Measurements from ENCODE around the gene EGR1.

Gene EGR1

DNA sequence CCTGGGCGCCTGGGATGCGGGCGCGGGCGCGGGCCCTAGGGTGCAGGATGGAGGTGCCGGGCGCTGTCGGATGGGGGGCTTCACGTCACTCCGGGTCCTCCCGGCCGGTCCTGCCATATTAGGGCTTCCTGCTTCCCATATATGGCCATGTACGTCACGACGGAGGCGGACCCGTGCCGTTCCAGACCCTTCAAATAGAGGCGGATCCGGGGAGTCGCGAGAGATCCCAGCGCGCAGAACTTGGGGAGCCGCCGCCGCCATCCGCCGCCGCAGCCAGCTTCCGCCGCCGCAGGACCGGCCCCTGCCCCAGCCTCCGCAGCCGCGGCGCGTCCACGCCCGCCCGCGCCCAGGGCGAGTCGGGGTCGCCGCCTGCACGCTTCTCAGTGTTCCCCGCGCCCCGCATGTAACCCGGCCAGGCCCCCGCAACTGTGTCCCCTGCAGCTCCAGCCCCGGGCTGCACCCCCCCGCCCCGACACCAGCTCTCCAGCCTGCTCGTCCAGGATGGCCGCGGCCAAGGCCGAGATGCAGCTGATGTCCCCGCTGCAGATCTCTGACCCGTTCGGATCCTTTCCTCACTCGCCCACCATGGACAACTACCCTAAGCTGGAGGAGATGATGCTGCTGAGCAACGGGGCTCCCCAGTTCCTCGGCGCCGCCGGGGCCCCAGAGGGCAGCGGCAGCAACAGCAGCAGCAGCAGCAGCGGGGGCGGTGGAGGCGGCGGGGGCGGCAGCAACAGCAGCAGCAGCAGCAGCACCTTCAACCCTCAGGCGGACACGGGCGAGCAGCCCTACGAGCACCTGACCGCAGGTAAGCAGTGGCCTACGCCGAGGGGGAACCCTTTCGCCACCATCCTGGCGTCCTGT is at the start of gene EGR1:
TSS of gene EGR1 (plus strand) at position 219 of the 864 bp plus-strand sequence. CDS start at position 502, 283 bp downstream.
- DNase-seq (ENCODE audit: low spot score) = peak; percentile 84

DNA sequence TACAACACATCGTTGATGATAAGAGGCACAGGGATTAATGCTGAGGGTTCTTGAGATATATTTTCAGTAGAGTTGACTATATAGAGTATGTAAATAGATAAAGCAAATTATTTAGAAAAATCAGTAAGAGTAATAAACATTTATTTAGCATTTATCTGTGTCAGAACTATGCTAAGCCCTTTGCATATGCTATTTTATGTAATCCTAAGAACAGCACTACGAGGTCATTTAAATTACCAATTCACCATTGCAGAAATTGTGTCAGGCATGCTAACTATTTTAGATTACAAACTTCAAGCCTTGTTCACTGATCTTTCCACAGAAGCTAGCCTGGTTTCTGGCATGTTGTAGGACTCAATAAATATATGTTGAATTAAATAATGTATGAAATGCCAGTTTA is 46.8 kb upstream of the EGR1 start:
- DNase-seq (ENCODE audit: low spot score) = no peak

DNA sequence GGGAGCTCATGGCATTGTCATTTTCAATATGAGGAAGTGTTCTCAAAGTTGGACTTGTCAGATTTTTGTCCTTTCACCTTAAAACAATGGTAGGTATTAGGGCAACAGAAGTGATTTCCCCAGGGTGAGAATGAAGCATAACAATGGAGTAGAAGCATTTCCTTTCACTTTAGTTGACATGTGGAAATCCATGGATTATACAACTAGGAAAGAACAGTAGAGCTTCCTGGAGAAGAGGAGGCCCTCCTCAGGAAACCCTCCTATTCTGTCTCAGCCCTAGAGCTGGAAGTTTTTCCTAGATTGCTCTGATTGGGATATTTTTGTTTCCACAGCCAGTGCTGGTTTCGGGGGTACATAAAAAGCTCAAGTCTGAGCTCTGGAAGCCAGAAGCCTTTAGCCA is 40.2 kb upstream of the EGR1 start:
- DNase-seq (ENCODE audit: low spot score) = no peak

GRCh38 chr5:138435943-138436342 is 29.3 kb upstream of the EGR1 start:
- no peak for DNase-seq (ENCODE audit: low spot score)

- DNase-seq (ENCODE audit: low spot score) = peak; percentile 36
Measured at GRCh38 chr5:138438003-138438723, 27.1 kb upstream of the EGR1 start.

DNA sequence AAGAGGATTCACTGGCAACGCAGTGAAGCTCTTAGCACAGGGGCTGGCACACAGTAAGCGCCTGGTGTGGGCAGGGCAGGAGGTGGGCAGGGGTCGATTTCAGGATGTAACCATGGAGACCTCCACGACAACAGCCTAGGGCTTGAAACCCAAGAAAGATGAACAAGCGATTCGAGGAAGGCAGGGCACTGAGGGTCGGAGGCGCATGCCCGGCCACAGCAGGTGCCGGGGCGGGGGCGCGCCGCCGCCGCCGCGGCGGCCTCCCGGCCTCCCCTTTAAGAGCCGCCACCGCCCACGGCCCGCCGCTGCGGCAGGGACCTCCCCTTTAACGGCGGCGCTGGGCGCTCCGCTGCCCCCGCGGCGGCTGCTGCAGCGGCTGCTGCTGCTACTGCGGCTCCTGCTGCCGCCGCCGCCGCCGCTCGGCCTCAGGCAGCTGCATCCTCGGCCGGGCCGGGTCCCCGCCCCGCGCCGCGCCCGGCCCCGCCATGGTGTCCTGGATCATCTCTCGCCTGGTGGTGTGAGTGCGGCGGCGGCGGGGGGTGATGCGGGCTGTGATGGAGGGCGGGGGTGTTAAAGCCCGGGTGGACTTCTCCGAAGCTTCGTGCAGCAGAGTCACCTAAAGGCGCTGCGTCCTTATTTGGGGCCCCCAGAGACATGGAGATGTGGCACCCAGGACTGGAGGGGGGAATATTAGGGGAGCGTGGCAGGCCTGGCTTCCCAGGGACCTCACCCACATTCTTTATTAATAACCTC is 26.4 kb upstream of the EGR1 start, which contains the start of gene REEP2:
TSS of gene REEP2 (plus strand) at position 334 of the 753 bp plus-strand sequence. CDS start at position 486, 152 bp downstream.
- peak; percentile 98 for DNase-seq (ENCODE audit: low spot score)

- peak; percentile 57 for DNase-seq (ENCODE audit: low spot score)
Measured at GRCh38 chr5:138439477-138440158, 25.7 kb upstream of the EGR1 start.

DNA sequence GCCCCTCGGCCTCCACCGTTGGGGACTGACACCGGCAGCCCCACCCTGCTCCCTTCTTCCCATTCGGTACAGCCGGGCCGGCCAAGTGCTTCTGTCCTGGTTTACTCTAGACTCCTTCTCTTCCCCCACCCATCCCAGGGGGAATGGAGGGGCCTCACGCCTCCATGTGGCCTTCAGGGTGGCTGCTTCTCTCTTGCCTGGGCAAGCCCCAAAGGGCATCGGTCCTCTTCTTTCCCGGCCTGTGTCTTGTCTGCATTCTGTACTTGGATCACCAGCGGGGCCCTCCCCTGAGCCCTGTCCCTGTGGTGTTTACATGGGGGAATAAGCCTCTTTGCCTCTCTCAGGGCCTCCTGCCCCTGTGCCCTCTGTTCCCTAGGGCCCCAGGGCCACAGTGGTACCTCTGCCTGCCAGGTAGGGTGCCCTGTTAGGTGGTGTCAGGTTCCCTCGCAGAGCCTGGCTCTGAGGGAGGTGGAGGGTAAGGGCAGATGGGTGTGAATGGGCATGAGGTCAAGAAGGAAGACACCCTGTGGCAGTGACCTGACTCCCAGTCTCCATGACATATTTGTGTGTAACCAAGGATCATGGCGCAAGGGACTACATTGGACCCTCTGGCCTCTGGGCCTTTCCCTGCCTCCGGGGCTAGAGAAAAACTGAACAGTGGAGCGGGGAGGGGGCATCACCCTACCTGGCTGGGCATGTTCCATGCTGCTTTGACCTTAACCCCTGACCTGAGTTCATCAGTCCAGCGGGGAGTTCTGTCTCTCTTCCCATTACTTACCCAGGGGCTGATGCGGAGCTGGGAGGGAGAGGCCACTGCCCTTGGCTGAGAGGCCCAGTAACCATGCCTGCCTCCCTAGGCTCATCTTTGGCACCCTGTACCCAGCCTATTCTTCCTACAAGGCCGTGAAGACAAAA is 24.9 kb upstream of the EGR1 start:
- DNase-seq (ENCODE audit: low spot score) = peak; percentile 43

DNA sequence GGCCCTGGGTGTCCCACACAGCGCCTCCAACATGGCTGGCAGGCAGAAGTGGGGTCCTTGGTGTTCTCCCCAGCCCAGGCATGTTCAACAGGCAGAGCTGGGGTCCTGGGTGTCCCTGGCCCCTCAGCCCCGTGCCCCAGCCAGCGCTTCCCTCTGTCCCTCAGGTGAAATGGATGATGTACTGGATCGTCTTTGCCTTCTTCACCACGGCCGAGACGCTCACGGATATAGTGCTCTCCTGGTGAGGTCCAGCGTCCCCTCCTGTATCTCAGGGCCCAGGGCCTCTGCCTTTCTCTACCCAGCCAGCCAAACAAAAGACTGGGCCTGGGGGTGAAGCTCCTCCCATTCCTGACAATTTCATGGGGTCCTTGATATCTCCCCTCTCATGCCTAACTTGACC is 24.1 kb upstream of the EGR1 start:
- DNase-seq (ENCODE audit: low spot score) = no peak

DNA sequence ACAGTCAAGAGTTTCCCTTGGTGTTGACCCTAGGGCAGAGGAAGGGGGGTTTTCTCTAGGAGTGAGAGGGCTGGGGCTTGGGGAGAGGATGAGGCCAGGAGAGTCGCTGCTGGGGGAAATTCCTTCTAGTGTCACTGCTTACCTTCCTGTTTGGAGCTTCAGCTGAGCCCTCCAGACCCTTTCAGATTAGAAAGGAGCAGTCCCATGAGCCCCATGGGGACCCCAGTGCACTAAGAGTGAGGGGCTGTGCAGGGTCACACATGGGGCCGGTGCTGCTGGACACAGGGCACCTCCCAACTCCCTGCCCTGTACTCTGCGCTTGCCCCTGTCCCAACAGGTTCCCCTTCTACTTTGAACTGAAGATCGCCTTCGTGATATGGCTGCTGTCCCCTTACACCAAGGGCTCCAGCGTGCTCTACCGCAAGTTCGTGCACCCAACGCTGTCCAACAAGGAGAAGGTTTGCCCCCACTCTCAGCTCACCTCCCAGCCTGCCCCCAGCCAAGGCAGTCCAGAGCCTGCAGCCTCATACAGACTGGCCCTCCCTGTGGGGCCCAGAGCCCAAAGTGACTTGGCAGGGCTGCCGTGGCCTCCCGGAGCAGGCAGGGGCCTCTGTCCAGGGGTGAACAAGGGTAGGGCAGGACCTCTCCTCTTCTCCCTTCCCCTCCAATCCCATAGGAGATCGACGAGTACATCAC is 21.1 kb upstream of the EGR1 start:
- no peak for DNase-seq (ENCODE audit: low spot score)

DNA sequence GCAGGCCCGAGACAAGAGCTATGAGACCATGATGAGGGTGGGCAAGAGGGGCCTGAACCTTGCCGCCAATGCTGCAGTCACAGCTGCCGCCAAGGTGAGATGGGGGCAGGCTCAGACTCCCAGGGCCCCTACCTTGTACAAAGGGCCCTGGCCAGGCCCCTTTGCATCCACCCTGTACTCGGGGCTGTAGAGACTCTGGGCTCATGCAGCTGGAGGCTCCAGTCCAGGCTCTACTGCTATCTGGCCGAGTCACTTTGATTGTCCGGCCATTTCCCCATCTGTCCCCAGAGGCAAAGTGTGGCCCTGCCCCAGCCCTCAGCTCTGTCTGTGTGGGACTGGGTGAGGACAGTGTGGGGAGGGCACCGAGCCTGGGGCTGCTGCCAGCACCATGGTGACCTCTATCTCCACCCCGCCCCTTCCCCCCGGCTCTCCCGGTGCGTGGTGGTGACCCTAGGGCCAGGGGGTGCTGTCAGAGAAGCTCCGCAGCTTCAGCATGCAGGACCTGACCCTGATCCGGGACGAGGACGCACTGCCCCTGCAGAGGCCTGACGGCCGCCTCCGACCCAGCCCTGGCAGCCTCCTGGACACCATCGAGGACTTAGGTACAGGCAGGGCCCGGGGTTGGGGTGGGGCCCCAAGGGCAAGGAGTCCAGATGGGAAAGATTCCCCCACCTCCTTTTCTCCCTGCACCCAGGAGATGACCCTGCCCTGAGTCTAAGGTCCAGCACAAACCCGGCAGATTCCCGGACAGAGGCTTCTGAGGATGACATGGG is 20.3 kb upstream of the EGR1 start:
- no peak for DNase-seq (ENCODE audit: low spot score)

GRCh38 chr5:138445547-138446271 is 19.6 kb upstream of the EGR1 start:
- no peak for DNase-seq (ENCODE audit: low spot score)

GRCh38 chr5:138448070-138448469 is 17.2 kb upstream of the EGR1 start:
- DNase-seq (ENCODE audit: low spot score) = no peak

- peak; percentile 72 for DNase-seq (ENCODE audit: low spot score)
Measured at GRCh38 chr5:138448481-138449398, 16.5 kb upstream of the EGR1 start.

- peak; percentile 98 for DNase-seq (ENCODE audit: low spot score)
Measured at GRCh38 chr5:138449501-138450239, 15.6 kb upstream of the EGR1 start.

DNA sequence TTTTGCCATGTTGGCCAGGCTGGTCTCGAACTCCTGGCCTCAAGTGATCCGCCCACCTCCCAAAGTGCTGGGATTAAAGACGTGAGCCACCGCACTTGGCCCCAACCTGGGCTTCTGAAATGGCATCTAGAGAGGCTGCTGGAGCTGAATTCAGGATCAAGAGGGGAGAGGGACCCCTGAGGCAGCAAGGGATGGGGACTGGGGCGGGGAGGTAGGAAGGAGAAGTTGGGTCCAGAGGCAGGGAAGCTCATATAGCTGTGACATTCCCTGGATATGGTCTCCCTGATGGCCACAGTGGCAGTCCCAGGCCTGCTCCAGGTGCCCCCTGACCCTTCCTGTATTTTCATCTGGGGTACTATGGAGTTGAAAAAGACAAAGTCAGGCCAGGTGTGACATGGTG is 14.3 kb upstream of the EGR1 start:
- DNase-seq (ENCODE audit: low spot score) = no peak

DNA sequence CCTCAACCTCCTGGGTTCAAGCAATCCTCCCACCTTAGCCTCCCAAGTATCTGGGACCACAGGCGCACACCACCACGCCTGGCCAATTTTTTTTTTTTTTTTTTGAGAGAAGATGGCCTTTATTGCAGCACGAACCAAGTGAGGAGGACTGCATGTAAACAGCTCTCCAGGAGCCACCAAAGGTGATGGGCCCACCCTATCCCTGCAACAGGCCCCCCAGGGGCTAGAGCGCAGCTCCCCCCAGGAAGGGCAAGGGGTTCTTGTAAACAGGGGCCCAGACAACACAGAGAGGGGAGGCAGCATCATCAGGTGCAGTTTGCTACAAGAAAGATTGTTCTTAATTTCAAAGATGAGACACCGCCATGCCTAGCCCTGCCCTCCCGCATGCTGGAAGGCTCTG is 12.6 kb upstream of the EGR1 start:
- no peak for DNase-seq (ENCODE audit: low spot score)

Measured in iPS-NIHi11 (cell line).